Measurements from ENCODE around the gene KLF1. TPM values are rescaled to one million over a fixed set of nuclear protein-coding genes. Genes with fewer than 3 reads are reported as not detected.
A peak's percentile ranks its signal among the peaks of the same experiment; 100 is the strongest.

The KLF1 gene
- total and polyA plus RNA-seq, 2 of the 13 experiments (the other 11 are each of a cell fraction or from before 2014, with no cell fraction given): not detected

GRCh38 chr19:12847159-12848139 lies 39.6 kb downstream of the KLF1 start (continued):
- 0 out of 2 replicates have a peak, but pooled peaks have one; percentile 39 for TF ChIP-seq PATZ1 (CRISPR knock-in tag; IDR thresholded peaks at IDR 0.05)
- TF ChIP-seq ZNF317 (CRISPR knock-in tag; IDR thresholded peaks at IDR 0.05): no peak
- no peak for TF ChIP-seq PRDM4 (CRISPR knock-in tag; IDR thresholded peaks at IDR 0.05; ENCODE audit: borderline replicate concordance)
- TF ChIP-seq TERF1 (CRISPR knock-in tag; IDR thresholded peaks at IDR 0.05): no peak
- peak; percentile 83; the same call in 1 of the 2 replicates for TF ChIP-seq ZNF788 (CRISPR knock-in tag; IDR thresholded peaks at IDR 0.05; ENCODE audit: borderline replicate concordance)
- no peak for TF ChIP-seq THRA (CRISPR knock-in tag; IDR thresholded peaks at IDR 0.05; ENCODE audit: borderline replicate concordance)
- no peak for TF ChIP-seq REST (IDR thresholded peaks at IDR 0.05; ENCODE audit: borderline replicate concordance in 1 of 2, low read depth in 1 of 2, low read length in 2 of 2)
- 0 out of 2 replicates have a peak, but pooled peaks have one; percentile 34 for TF ChIP-seq TSC22D2 (CRISPR knock-in tag; IDR thresholded peaks at IDR 0.05; ENCODE audit: borderline replicate concordance)
- TF ChIP-seq ZNF564 (CRISPR knock-in tag; IDR thresholded peaks at IDR 0.05): no peak
- TF ChIP-seq DNMT1 (CRISPR knock-in tag; IDR thresholded peaks at IDR 0.05): peak; percentile 78; the same call in 1 of the 2 replicates
- peak; percentile 76 for TF ChIP-seq ZNF777 (CRISPR knock-in tag; IDR thresholded peaks at IDR 0.05)
- no peak for TF ChIP-seq PAX8 (CRISPR knock-in tag; IDR thresholded peaks at IDR 0.05; ENCODE audit: borderline replicate concordance)
- TF ChIP-seq NPAS2 (CRISPR knock-in tag; IDR thresholded peaks at IDR 0.05; ENCODE audit: borderline replicate concordance): no peak
- TF ChIP-seq ZNF577 (CRISPR knock-in tag; IDR thresholded peaks at IDR 0.05; ENCODE audit: borderline replicate concordance, low read depth): no peak
- no peak for TF ChIP-seq HNF4A (CRISPR knock-in tag; IDR thresholded peaks at IDR 0.05)
- TF ChIP-seq ZNF772 (CRISPR knock-in tag; IDR thresholded peaks at IDR 0.05): peak; percentile 64; the same call in 1 of the 2 replicates
